ENCODE results near the gene DEFB110. TPM values are rescaled to one million over a fixed set of nuclear protein-coding genes. Genes with fewer than 3 reads are reported as not detected.

The DEFB110 gene
- total and polyA plus RNA-seq, 7 donors, result not detected

DNA sequence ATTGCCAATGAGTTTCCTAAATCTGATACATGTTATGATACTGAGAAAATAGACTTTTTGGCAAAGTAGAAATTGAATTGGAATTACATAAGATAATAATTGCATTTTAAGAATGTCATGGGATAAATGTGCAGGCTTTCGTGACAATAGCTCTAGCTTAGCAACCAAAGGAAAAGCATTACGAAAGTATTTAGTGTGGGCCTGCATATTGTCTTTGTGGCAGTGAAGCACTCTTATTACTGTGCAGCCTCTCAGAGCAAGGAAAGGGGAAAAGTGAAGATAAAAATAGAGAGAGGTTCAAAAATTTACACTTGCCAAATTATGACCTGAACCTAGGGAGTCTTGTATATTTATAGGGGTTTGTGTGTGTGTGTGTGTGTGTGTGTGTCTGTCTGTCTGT, 39.7 kb downstream of the DEFB110 start:
- Histone ChIP-seq H3K4me3 (no peak overlapping the region), H3K36me3 (ENCODE audit: insufficient read depth in 1 of 2, low read depth in 1 of 2) (no peaks in the 10 kb centered on the region), H3K27me3 (ENCODE audit: insufficient read depth in 3 of 3, low read length in 2 of 3) (no peaks in the 10 kb centered on the region), H3K4me1 (no peaks in the 10 kb centered on the region), H3K27ac (no peak overlapping the region), H3K9me3 (no peaks in the 10 kb centered on the region)
- intact Hi-C loops (cut with DNase I), result no loop called here
- no peak for ATAC-seq
- TF ChIP-seq, protein P1, sequence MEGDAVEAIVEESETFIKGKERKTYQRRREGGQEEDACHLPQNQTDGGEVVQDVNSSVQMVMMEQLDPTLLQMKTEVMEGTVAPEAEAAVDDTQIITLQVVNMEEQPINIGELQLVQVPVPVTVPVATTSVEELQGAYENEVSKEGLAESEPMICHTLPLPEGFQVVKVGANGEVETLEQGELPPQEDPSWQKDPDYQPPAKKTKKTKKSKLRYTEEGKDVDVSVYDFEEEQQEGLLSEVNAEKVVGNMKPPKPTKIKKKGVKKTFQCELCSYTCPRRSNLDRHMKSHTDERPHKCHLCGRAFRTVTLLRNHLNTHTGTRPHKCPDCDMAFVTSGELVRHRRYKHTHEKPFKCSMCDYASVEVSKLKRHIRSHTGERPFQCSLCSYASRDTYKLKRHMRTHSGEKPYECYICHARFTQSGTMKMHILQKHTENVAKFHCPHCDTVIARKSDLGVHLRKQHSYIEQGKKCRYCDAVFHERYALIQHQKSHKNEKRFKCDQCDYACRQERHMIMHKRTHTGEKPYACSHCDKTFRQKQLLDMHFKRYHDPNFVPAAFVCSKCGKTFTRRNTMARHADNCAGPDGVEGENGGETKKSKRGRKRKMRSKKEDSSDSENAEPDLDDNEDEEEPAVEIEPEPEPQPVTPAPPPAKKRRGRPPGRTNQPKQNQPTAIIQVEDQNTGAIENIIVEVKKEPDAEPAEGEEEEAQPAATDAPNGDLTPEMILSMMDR (IDR thresholded peaks at IDR 0.05), result no peak
- 78 to 91% (median 84%) methylated on average over 2 of the region's 2 CpGs for WGBS, 3 donors
- DNase-seq, result no peak

DNA sequence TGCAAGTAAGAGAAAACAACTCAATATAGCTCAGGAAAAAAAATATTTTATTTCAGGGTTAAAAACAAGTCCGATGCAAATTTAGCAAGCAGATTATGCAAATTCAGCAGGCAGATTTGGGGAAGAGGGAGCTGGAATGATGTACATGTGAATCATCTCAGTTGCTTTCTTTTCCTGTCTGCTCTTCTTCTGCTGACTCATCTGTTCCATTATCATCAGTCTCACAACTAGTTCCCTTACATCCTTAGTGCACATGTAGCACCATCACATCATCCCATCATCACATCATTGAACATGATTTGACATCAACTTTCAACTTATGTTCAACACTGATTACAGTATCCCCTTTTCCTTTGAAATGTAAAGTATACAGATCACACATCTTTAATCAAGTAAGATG, 40.9 kb downstream of the DEFB110 start:
- Histone ChIP-seq H3K36me3 (ENCODE audit: insufficient read depth in 1 of 2, low read depth in 1 of 2) (no peaks in the 10 kb centered on the region), H3K9me3 (no peaks in the 10 kb centered on the region), H3K27ac (no peak overlapping the region), H3K4me3 (no peak overlapping the region), H3K27me3 (ENCODE audit: insufficient read depth in 3 of 3, low read length in 2 of 3) (no peaks in the 10 kb centered on the region), H3K4me1 (no peaks in the 10 kb centered on the region)
- 62 to 77% (median 71%) methylated on average over 1 of the region's 1 CpG for WGBS, 3 donors
- DNase-seq, result no peak
- no peak for ATAC-seq
- TF ChIP-seq, protein P1 (IDR thresholded peaks at IDR 0.05), result no peak
- intact Hi-C loops (cut with DNase I), result no loop called here

DNA sequence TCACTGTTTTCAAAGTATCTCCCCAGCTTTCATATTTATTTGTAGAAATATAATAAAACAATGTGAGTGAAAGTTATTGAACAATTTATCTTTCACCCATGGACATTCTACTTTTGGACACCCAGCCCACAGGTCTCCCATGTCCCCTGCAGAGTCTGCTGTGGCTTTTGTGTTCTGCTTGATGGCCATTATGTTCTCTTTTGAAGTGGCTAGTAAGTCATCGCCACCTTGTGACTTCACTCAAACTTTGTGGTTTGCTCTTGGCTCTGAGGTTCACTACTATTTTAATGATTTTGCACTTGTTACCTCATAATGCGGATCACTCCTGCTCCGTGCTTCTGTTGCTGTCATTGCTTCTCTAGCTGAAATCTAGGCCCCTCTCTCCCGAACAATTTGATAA, 42.2 kb downstream of the DEFB110 start:
- no peak for ATAC-seq
- Histone ChIP-seq H3K4me3 (no peak overlapping the region), H3K36me3 (ENCODE audit: insufficient read depth in 1 of 2, low read depth in 1 of 2) (no peaks in the 10 kb centered on the region), H3K4me1 (no peaks in the 10 kb centered on the region), H3K27me3 (ENCODE audit: insufficient read depth in 3 of 3, low read length in 2 of 3) (no peaks in the 10 kb centered on the region), H3K27ac (no peak overlapping the region), H3K9me3 (no peaks in the 10 kb centered on the region)
- WGBS, 3 donors, result 58 to 67% (median 63%) methylated on average over 4 of the region's 4 CpGs
- no peak for DNase-seq
- TF ChIP-seq, protein P1 (IDR thresholded peaks at IDR 0.05), result no peak
- intact Hi-C loops (cut with DNase I), result no loop called here

DNA sequence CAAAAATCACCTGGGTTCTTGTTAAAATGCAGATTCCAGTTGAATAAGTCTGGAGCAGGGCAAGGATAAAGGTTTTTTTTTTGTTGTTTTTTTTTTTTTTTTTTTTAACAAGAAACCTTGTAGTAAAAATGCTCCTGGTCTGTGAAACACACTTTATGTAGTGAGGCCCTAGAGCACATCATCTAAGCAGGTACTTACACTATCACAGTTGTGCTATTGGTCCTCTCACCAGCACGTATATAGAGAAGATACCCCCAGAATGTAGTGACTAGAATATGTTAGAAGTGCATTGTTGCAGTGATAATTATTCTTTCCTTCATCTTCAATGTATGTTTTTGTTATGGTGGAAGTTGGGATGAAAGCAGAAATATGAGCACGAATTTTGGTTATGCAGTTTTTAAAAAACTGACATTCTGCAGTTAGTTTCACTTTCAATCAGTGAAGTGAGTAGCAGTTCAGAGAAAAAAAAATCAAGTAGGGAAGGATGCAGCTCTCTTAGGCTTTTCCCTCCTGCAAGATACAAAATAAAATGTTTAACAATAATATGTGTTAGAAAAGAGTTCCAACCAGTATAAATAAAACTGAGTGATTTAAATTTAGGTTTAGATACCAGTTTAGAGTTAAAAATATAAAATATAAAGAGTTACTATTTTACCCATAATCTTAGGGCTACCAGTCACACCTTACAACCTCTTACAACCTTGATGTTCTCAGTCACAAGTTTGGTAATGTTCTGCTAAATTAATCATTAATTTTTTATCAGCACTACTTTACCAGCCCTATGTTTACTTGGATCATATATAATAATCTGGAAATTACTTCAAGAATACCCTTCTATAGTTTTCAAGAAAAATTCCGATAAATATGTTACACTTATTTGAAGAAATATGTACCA, 43.2 kb downstream of the DEFB110 start:
- ATAC-seq, result no peak
- 35 to 41% (median 41%) methylated on average over 3 of the region's 3 CpGs for WGBS, 3 donors
- Histone ChIP-seq H3K9me3 (no peaks in the 10 kb centered on the region), H3K4me3 (no peak overlapping the region), H3K36me3 (ENCODE audit: insufficient read depth in 1 of 2, low read depth in 1 of 2) (no peaks in the 10 kb centered on the region), H3K27me3 (ENCODE audit: insufficient read depth in 3 of 3, low read length in 2 of 3) (no peaks in the 10 kb centered on the region), H3K27ac (no peak overlapping the region), H3K4me1 (no peaks in the 10 kb centered on the region)
- DNase-seq, result no peak
- TF ChIP-seq, protein P1 (IDR thresholded peaks at IDR 0.05), result no peak
- intact Hi-C loops (cut with DNase I), result no loop called here
